Mucosa of rectum (tissue), 2 donors: ENCODE data around the gene MMP1.

Experiments used
- H3K27ac ChIP-seq, 2 donors: one replicate each; pipeline ENCODE4 v1.7.0; 2013; ENCODE audit warnings: inconsistent platforms in 2 of 2, low read depth in 2 of 2, low read length in 2 of 2
- H3K27me3 ChIP-seq, 2 donors: one replicate each; pipeline ENCODE4 v1.7.0; 2013; ENCODE audit warnings: low read length in 2 of 2; ENCODE audit not compliant: control insufficient read depth in 2 of 2, insufficient read depth in 2 of 2
- H3K36me3 ChIP-seq, 2 donors: one replicate each; pipeline ENCODE4 v1.7.0; 2013; ENCODE audit warnings: low read length in 2 of 2; ENCODE audit not compliant: control insufficient read depth in 2 of 2, insufficient read depth in 2 of 2
- H3K4me1 ChIP-seq, 2 donors: one replicate each; pipeline ENCODE4 v1.7.0; 2013; ENCODE audit warnings: low read length in 2 of 2, mild to moderate bottlenecking in 1 of 2; ENCODE audit not compliant: control insufficient read depth in 2 of 2, insufficient read depth in 2 of 2
- H3K4me3 ChIP-seq, 2 donors: one replicate each; pipeline ENCODE4 v1.7.0; 2013; ENCODE audit warnings: low read length in 2 of 2
- H3K9ac ChIP-seq, 2 donors: one replicate each; pipeline ENCODE4 v1.7.0; 2013; ENCODE audit warnings: low read length in 2 of 2, low read depth in 1 of 2, mild to moderate bottlenecking in 1 of 2
- H3K9me3 ChIP-seq, 2 donors: one replicate each; pipeline ENCODE4 v1.7.0; 2013; ENCODE audit warnings: low read length in 2 of 2; ENCODE audit not compliant: control insufficient read depth in 2 of 2
- donor health status: healthy.
- donor health status: Normal muscosa, but diverticular disease.

The MMP1 gene

DNA sequence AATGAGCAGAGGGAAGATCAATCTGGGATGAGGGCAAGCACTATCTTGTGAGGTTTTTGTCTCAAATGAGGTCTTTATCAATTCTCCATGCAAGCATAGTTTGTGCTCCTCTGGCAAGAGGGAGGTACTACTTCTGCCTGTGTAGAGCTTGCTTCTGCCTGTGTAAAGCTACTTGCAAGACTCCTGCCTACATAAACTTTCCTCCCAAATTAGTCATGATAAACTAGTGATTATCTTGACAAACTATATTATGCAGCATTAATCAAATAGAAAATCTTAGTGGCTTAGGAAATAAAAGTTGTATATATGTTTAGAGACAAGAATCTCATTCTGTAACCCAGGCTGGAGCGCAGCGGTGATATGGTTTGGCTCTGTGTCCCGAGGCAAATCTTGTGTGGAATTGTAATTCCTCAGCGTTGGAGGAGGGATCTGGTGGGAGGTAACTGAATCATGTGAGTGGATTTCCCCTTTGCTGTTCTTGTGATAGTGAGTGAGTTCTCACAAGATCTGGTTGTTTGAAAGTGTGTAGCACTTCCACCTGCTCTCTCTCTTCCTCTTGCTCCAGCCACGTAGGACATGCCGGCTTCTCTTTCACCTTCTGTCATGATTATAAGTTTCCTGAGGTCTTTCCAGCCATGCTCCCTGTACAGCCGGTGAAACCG lies 9.5 kb downstream of the MMP1 start:
- H3K4me1 ChIP-seq: peaks cover under 1 to 1% of the 10 kb centered on the region in 2 donors
- no peak overlapping the region for H3K27ac ChIP-seq
- H3K9me3 ChIP-seq: no peaks in the 10 kb centered on the region
- H3K27me3 ChIP-seq: no peaks in the 10 kb centered on the region
- no peak overlapping the region for H3K9ac ChIP-seq
- H3K36me3 ChIP-seq: no peaks in the 10 kb centered on the region
- H3K4me3 ChIP-seq: no peak overlapping the region

DNA sequence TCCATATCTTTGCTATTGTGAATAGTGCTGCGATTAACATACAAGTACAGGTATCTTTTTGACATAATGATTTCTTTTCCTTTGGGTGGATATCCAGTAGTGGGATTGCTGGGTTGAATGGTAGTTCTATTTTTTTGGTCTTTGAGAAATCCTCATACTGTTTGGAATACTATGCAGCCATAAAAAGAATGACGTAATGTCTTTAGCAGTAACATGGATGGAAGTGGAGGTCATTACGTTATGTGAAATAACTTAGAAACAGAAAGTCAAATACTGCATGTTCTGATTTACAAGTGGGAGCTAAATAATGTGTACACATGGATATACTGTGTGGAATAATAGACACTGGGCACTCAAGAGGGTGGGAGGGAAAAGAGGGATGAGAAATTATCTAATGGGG lies 13.6 kb downstream of the MMP1 start:
- Histone ChIP-seq H3K4me1 (no peaks in the 10 kb centered on the region), H3K9me3 (no peaks in the 10 kb centered on the region), H3K27me3 (peaks cover 0 to 3% of the 10 kb centered on the region in 2 donors), H3K36me3 (no peaks in the 10 kb centered on the region), H3K27ac (no peak overlapping the region), H3K4me3 (no peak overlapping the region), H3K9ac (no peak overlapping the region)

DNA sequence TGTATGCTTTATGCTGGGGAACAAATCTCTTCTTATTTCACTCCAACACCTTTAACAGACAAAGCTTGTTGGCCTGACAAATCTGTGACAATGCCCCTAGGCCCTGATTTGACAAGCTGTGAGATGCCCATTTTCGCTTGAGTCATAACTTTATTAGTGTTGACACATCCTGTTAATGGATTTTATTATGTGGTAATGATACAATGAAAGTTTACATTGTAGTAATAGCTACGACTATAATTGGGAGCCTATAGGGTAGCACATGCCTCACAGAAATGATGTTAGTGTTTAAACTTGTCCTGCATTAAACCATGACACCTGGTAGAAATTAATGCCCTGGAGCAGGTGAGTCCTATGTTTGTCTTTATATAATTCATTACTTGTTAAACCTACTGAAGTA lies 14.2 kb downstream of the MMP1 start:
- no peak overlapping the region for H3K4me3 ChIP-seq
- peaks cover 0 to 3% of the 10 kb centered on the region in 2 donors for H3K27me3 ChIP-seq
- no peaks in the 10 kb centered on the region for H3K4me1 ChIP-seq
- H3K9ac ChIP-seq: no peak overlapping the region
- no peaks in the 10 kb centered on the region for H3K36me3 ChIP-seq
- H3K27ac ChIP-seq: no peak overlapping the region
- H3K9me3 ChIP-seq: no peaks in the 10 kb centered on the region

DNA sequence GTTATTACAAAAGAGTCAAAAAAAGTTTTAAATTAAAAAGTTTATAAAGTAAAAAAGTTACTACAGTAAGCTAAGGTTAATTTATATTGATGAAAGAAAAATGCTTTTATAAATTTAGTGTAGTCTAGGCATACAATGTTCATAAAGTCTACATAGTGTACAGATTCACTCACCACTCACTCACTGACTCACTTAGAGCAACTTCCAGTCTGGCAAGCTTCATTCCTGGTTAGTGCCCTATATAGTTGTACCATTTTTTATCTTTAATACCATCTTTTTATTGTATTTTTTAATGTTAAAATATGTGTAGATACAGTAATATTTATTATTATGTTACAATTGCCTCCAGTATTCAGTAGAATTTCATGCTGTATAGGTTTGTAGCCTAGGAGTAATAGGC lies 14.9 kb downstream of the MMP1 start:
- Histone ChIP-seq H3K4me1 (no peaks in the 10 kb centered on the region), H3K27me3 (peaks cover 0 to 3% of the 10 kb centered on the region in 2 donors), H3K36me3 (no peaks in the 10 kb centered on the region), H3K27ac (no peak overlapping the region), H3K9ac (no peak overlapping the region), H3K4me3 (no peak overlapping the region), H3K9me3 (no peaks in the 10 kb centered on the region)

DNA sequence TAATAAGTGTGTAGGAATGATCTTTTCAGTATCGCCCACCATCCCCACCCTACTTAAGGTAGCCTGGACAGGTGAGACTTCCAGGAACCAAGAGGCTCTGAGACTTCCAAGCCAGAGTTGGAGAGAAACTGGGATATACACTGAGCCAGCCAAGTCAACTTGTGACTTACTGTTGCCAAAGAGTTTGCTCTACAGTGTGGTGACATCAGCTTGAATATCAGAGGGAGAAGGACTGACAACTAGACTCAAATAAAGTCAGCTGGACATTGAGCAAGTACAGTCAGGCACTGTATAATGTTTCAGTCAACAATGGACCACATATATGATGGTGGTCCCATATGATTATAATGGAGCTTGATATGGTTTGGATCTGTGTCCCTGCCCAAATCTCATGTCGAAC lies 16.3 kb downstream of the MMP1 start:
- no peak overlapping the region for H3K4me3 ChIP-seq
- no peaks in the 10 kb centered on the region for H3K4me1 ChIP-seq
- H3K9me3 ChIP-seq: no peaks in the 10 kb centered on the region
- H3K36me3 ChIP-seq: no peaks in the 10 kb centered on the region
- H3K27ac ChIP-seq: no peak overlapping the region
- H3K9ac ChIP-seq: no peak overlapping the region
- peaks cover 0 to 3% of the 10 kb centered on the region in 2 donors for H3K27me3 ChIP-seq

DNA sequence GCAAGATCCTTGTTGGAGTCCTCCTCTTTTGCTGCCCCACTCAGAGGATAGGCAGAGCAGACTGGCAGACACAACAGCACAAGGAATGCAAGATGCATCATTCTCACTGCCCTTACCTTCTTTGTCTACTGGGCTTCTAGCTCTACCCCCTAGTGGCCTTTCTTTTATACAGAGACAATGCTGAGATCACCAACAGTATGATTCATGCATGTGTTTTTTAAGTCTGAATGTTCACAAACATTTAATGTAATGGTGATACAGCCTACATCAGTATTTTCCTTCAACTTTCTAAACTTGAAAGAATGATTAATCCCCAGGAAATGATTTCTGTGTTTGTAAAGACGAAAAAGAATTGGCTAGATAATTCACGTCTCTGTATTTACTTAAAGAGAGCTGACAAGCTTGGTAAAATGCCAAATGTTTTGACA lies 17.5 kb downstream of the MMP1 start, which contains the start of gene MMP10:
MMP10 (minus strand) TSS at position 138 of the 428 bp plus-strand sequence; CDS start at position 101, 37 bp downstream.
- Histone ChIP-seq H3K9ac (no peak within 1 kb of the TSS), H3K36me3 (no peaks in the 10 kb centered on the region), H3K4me3 (no peak within 1 kb of the TSS), H3K27ac (no peak within 1 kb of the TSS), H3K27me3 (peaks cover 0 to 3% of the 10 kb centered on the region in 2 donors), H3K9me3 (no peaks in the 10 kb centered on the region), H3K4me1 (no peaks in the 10 kb centered on the region)

DNA sequence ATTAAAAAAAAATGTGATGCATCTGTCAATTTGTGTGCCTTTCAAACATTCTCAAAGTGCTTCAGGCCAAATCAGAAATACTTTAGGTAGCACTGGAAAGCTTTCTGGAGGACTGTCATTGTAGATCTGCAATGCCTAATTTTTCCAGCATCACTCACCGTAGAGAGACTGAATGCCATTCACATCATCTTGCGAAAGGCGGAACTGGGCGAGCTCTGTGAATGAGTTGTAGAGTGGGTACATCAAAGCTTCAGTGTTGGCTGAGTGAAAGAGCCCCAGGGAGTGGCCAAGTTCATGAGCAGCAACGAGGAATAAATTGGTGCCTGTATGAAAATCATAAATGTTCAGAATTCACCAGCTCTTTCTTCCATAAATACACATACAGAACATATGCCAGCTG lies 21.5 kb downstream of the MMP1 start:
- Histone ChIP-seq H3K4me3 (no peak overlapping the region), H3K9me3 (no peaks in the 10 kb centered on the region), H3K27ac (no peak overlapping the region), H3K27me3 (peaks cover 0 to 3% of the 10 kb centered on the region in 2 donors), H3K36me3 (no peaks in the 10 kb centered on the region), H3K4me1 (no peaks in the 10 kb centered on the region), H3K9ac (no peak overlapping the region)

DNA sequence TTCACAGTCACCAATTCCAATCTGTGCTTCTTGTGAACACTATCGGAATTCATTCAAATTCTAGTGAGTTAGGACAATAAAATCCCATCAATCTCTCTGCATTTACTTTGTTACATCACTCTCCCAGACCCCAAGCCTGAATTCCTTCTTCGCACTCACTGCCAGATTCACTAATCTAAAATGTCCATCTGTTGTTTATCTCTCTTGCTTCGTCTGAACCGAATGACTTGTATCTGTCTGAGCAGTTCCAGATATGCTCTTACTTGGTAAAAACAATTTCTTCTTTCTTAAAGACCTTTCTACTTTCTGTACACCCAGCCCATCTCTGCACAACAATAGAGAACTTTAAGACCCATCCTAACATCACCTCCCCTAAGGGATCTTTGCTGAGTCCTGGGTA lies 24.6 kb downstream of the MMP1 start:
- Histone ChIP-seq H3K27ac (no peak overlapping the region), H3K9ac (no peak overlapping the region), H3K9me3 (no peaks in the 10 kb centered on the region), H3K4me1 (no peaks in the 10 kb centered on the region), H3K4me3 (no peak overlapping the region), H3K36me3 (no peaks in the 10 kb centered on the region), H3K27me3 (no peaks in the 10 kb centered on the region)

DNA sequence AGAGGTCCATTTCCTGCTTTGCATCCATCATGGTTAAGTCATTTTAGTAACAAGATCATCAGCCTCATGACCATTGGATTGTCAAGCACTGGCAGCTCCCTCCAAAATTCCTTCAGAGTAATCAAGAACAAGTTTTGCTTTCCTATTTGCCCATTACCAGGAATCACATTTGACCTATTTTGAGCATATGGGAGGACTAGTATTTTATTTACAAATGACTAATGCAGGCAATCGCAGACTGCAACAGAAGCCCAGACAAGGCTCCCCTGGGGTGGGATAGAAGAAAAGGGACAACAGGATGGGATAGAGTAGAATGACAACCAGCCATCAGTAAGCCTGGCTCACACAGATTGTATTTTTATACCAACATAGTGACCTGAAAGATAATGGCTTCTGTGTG lies 26.6 kb downstream of the MMP1 start:
- Histone ChIP-seq H3K27ac (no peak overlapping the region), H3K4me3 (no peak overlapping the region), H3K9me3 (no peaks in the 10 kb centered on the region), H3K9ac (no peak overlapping the region), H3K4me1 (no peaks in the 10 kb centered on the region), H3K36me3 (no peaks in the 10 kb centered on the region), H3K27me3 (no peaks in the 10 kb centered on the region)

DNA sequence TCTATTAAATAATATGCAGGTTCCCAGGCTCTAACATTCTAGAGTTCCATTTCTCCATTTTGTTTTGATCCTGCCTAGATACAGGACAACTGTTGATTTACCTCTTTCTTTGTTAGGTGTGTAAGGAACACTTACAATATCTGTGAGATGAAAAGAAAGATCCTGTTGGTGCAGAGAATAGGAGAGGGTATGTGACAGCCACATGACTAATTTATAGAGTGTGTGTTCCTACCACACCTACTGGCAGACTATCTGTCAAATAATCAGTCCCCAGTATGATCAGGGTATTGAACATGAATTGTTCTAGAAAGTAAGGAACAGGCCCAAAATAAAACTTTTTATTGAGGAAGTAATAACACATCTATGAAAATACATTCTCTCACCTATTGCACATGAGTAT lies 27.8 kb downstream of the MMP1 start:
- H3K9me3 ChIP-seq: no peaks in the 10 kb centered on the region
- no peak overlapping the region for H3K9ac ChIP-seq
- H3K36me3 ChIP-seq: no peaks in the 10 kb centered on the region
- H3K4me3 ChIP-seq: no peak overlapping the region
- no peak overlapping the region for H3K27ac ChIP-seq
- H3K4me1 ChIP-seq: no peaks in the 10 kb centered on the region
- no peaks in the 10 kb centered on the region for H3K27me3 ChIP-seq
